ENCODE results near the gene ADCY3.

GRCh38 chr2:24945907-24946306 is 25.9 kb upstream of the ADCY3 start:
- no peak for TF ChIP-seq CTCF (conservative IDR thresholded peaks at IDR 0.05; ENCODE audit: low read length)
- no peak for TF ChIP-seq EZH2phosphoT487 (IDR thresholded peaks at IDR 0.05; ENCODE audit: borderline replicate concordance)

Data from Loucy (cell line).